ENCODE data around the gene ALDH2. TPM values are rescaled to one million over a fixed set of nuclear protein-coding genes. Genes with fewer than 3 reads are reported as not detected.
"Not testable (repeated sequence)": the region's sequence is repeated elsewhere in the genome, so short reads cannot be mapped to it uniquely, and the experiment has no call there.

ALDH2 gene
- total RNA-seq, 1 donor from 2014 or later, result 15.4 TPM

GRCh38 chr12:111827907-111828306 is 61.2 kb downstream of the ALDH2 start:
- DNase-seq, result no peak

- DNase-seq, result no peak
These were observed 61.7 kb downstream of the ALDH2 start for GRCh38 chr12:111828338-111828979.

GRCh38 chr12:111829635-111830034 is 62.9 kb downstream of the ALDH2 start:
- DNase-seq, result not testable (repeated sequence)

- not testable (repeated sequence) for DNase-seq
These were observed 68.1 kb downstream of the ALDH2 start for GRCh38 chr12:111834740-111835386.

GRCh38 chr12:111835531-111836181 is 68.9 kb downstream of the ALDH2 start:
- not testable (repeated sequence) for DNase-seq

GRCh38 chr12:111838353-111838752 is 71.6 kb downstream of the ALDH2 start:
- no peak for DNase-seq

GRCh38 chr12:111840807-111841206 is 74.1 kb downstream of the ALDH2 start:
- no peak for DNase-seq

- DNase-seq, result no peak
These were observed 74.6 kb downstream of the ALDH2 start for GRCh38 chr12:111841236-111841749.

GRCh38 chr12:111841750-111842555 is 75.2 kb downstream of the ALDH2 start, which contains the start of gene MAPKAPK5:
Gene MAPKAPK5 (plus strand): TSS chr12:111842228. CDS start chr12:111842734, 506 bp downstream.
- peak; percentile 88 for DNase-seq

GRCh38 chr12:111842556-111843396 is 76.0 kb downstream of the ALDH2 start:
- DNase-seq, result no peak

GRCh38 chr12:111846016-111846415 is 79.3 kb downstream of the ALDH2 start:
- DNase-seq, result no peak

GRCh38 chr12:111850526-111850925 is 83.8 kb downstream of the ALDH2 start:
- DNase-seq, result no peak

- DNase-seq, result no peak
These were observed 91.5 kb downstream of the ALDH2 start for GRCh38 chr12:111858186-111858585.

GRCh38 chr12:111858778-111859177 is 92.0 kb downstream of the ALDH2 start:
- DNase-seq, result no peak

- DNase-seq, result no peak
These were observed 98.2 kb downstream of the ALDH2 start for GRCh38 chr12:111864913-111865312.

Small RNAs within 50 kb of the gene (small RNA-seq; reads per million reads assigned to genes)
- gene MIR6761, result not detected

Other genes with a start within 250 kb of the ALDH2 start
- 79.5 TPM for gene ATXN2, start 167.6 kb upstream of the ALDH2 start, total RNA-seq
- 28.7 TPM for gene BRAP, start 81.0 kb upstream of the ALDH2 start, total RNA-seq
- 11.1 TPM for gene ACAD10, start 80.9 kb upstream of the ALDH2 start, total RNA-seq
- gene MAPKAPK5, start 75.3 kb downstream of the ALDH2 start, total RNA-seq, result 33.8 TPM
- gene TMEM116, start 246.2 kb downstream of the ALDH2 start, total RNA-seq, result 33.1 TPM
- gene ERP29, start 246.5 kb downstream of the ALDH2 start, total RNA-seq, result 44.8 TPM

All from occipital lobe (tissue), 3 donors.